Natural killer cell treated with Interleukin-12 subunit alpha and Interleukin-12 subunit beta and Interleukin-15 and Interleukin-18, amount 100 ng/mL, for 72 hours (primary cell): ENCODE measurements around the gene ARHGEF16. TPM values are rescaled to one million over a fixed set of nuclear protein-coding genes. Genes with fewer than 3 reads are reported as not detected.

Source experiments
- ATAC-seq, 2 donors: fragments of 150-1000 bp; cut with Tn5 transposase in 1 of 2; sonication (Bioruptor Pico), chemical (Tn5 transposase) in 1 of 2; 2 replicates each; pipeline ENCODE4 v1.10.0; 2021
- DNase-seq: peaks from one replicate; pipeline ENCODE4 v3.0.0; 2022; ENCODE audit warnings: low spot score
- H3K27ac Mint-ChIP-seq, 2 donors: 1 replicate in 1 of 2; 2 replicates in 1 of 2; pipeline ENCODE4 v1.8.0; 2022; ENCODE audit warnings: mixed read lengths in 2 of 2, mild to moderate bottlenecking in 1 of 2, moderate library complexity in 1 of 2
- H3K27me3 Mint-ChIP-seq, 2 donors: 1 replicate in 1 of 2; 2 replicates in 1 of 2; pipeline ENCODE4 v1.8.0; 2022; ENCODE audit warnings: mixed read lengths in 2 of 2
- H3K36me3 Mint-ChIP-seq: one replicate; pipeline ENCODE4 v1.8.0; 2022; ENCODE audit warnings: mixed read lengths
- H3K4me1 Mint-ChIP-seq, 2 donors: 1 replicate in 1 of 2; 2 replicates in 1 of 2; pipeline ENCODE4 v1.8.0; 2022; ENCODE audit warnings: low read depth in 2 of 2, mixed read lengths in 2 of 2, mild to moderate bottlenecking in 1 of 2
- H3K4me3 Mint-ChIP-seq: one replicate; pipeline ENCODE4 v1.8.0; 2022; ENCODE audit warnings: mixed read lengths
- H3K9me3 Mint-ChIP-seq: 2 replicates; pipeline ENCODE4 v1.8.0; 2022; ENCODE audit warnings: mixed read lengths
- total RNA-seq, 2 donors: library from RNA; stranded (reverse); gene quantifications; one replicate each; pipeline ENCODE4 v1.2.3, GENCODE V29; 2022

ARHGEF16 gene
- total RNA-seq, 2 donors from 2014 or later, result not detected

GRCh38 chr1:3415260-3416090 lies 39.0 kb upstream of the ARHGEF16 start:
- Mint-ChIP-seq H3K27ac (no peak overlapping the region), H3K4me1 (no peaks in the 10 kb centered on the region), H3K36me3 (no peaks in the 10 kb centered on the region), H3K9me3 (no peaks in the 10 kb centered on the region), H3K27me3 (peaks cover 0 to 2% of the 10 kb centered on the region in 2 donors), H3K4me3 (no peak overlapping the region)
- ATAC-seq (no peak), DNase-seq (no peak)

DNA sequence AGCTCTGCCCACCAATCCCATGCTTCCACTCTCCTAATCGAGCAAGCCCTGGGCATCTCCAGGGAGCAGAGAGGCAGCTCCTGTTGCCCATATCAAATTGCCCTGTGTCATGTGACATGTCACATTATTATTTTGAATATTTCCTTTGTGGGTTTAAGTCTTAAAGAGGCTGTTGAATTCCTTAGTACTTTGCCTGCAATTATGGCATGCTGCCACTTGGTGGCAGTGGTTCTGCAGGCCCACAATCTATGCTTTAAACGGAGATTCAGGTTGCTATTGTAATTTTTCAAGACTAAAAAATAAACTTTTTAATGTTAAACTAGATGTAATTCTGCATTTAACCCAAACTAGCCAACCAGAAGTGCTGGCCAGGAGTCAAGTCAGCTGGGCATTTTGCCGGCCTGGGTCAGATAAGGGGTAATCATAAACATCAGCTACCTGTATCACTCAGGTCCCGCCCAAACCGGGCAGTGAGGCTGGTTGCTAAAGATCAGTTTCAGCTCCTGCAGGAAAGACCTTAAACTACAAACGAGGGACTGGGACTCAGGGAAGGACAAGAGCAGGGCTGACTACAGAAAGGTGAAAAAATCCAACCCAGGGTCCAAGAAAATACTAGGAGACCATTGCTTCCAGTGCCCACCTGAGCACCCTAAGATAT lies 37.3 kb upstream of the ARHGEF16 start:
- ATAC-seq, result no peak
- peaks cover 0 to 5% of the 10 kb centered on the region in 2 donors for H3K4me1 Mint-ChIP-seq
- no peaks in the 10 kb centered on the region for H3K9me3 Mint-ChIP-seq
- DNase-seq, result no peak
- no peak overlapping the region for H3K27ac Mint-ChIP-seq
- H3K27me3 Mint-ChIP-seq, result peaks cover 11% of the 10 kb centered on the region in 2 donors
- no peak overlapping the region for H3K4me3 Mint-ChIP-seq
- no peaks in the 10 kb centered on the region for H3K36me3 Mint-ChIP-seq

DNA sequence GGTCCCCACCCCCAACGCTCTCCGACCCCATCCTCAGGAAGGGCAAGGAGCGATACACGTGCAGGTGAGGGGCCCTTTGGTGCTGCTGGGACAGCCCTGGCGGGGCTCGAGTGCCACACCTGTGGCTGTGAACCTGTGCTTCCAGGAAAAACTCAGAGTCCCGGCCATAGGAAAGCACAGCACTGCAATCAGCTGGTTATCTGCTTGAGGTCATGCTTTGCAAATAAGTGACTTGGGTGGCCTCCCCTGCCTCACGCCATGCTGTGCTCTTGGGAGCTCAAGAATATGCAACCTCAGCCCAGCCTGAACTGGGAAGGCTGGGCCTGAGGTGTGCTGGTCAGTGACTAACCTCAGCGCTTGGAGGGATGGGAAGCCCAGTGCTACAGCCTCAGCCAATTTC lies 36.5 kb upstream of the ARHGEF16 start:
- no peak for DNase-seq
- Mint-ChIP-seq H3K36me3 (no peaks in the 10 kb centered on the region), H3K27me3 (peaks cover 11 to 12% of the 10 kb centered on the region in 2 donors), H3K4me3 (no peak overlapping the region), H3K4me1 (peaks cover 0 to 5% of the 10 kb centered on the region in 2 donors), H3K9me3 (no peaks in the 10 kb centered on the region), H3K27ac (no peak overlapping the region)
- no peak for ATAC-seq

- peaks cover 11 to 12% of the 10 kb centered on the region in 2 donors for H3K27me3 Mint-ChIP-seq
- H3K9me3 Mint-ChIP-seq, result no peaks in the 10 kb centered on the region
- no peak for DNase-seq
- ATAC-seq, result no peak
- H3K4me3 Mint-ChIP-seq, result no peak overlapping the region
- no peak overlapping the region for H3K27ac Mint-ChIP-seq
- H3K36me3 Mint-ChIP-seq, result no peaks in the 10 kb centered on the region
- H3K4me1 Mint-ChIP-seq, result peaks cover 0 to 5% of the 10 kb centered on the region in 2 donors
Measured at GRCh38 chr1:3418600-3418999, 35.9 kb upstream of the ARHGEF16 start.

GRCh38 chr1:3419415-3420204 lies 34.9 kb upstream of the ARHGEF16 start:
- no peak for ATAC-seq
- Mint-ChIP-seq H3K27ac (no peak overlapping the region), H3K36me3 (no peaks in the 10 kb centered on the region), H3K9me3 (no peaks in the 10 kb centered on the region), H3K4me3 (no peak overlapping the region), H3K4me1 (peaks cover 0 to 5% of the 10 kb centered on the region in 2 donors), H3K27me3 (peaks cover 12 to 14% of the 10 kb centered on the region in 2 donors)
- no peak for DNase-seq

- Mint-ChIP-seq H3K4me1 (peaks cover 0 to 5% of the 10 kb centered on the region in 2 donors), H3K9me3 (no peaks in the 10 kb centered on the region), H3K4me3 (no peak overlapping the region), H3K27me3 (peaks cover 12 to 14% of the 10 kb centered on the region in 2 donors), H3K36me3 (no peaks in the 10 kb centered on the region), H3K27ac (no peak overlapping the region)
- ATAC-seq (no peak), DNase-seq (no peak)
Measured at GRCh38 chr1:3420218-3420951, 34.1 kb upstream of the ARHGEF16 start.

GRCh38 chr1:3422638-3423037 lies 31.8 kb upstream of the ARHGEF16 start:
- ATAC-seq (no peak), DNase-seq (no peak)
- H3K4me3 Mint-ChIP-seq, result no peak overlapping the region
- H3K36me3 Mint-ChIP-seq, result no peaks in the 10 kb centered on the region
- no peak overlapping the region for H3K27ac Mint-ChIP-seq
- no peaks in the 10 kb centered on the region for H3K9me3 Mint-ChIP-seq
- H3K4me1 Mint-ChIP-seq, result peaks cover 0 to 5% of the 10 kb centered on the region in 2 donors
- H3K27me3 Mint-ChIP-seq, result peaks cover 12 to 14% of the 10 kb centered on the region in 2 donors

DNA sequence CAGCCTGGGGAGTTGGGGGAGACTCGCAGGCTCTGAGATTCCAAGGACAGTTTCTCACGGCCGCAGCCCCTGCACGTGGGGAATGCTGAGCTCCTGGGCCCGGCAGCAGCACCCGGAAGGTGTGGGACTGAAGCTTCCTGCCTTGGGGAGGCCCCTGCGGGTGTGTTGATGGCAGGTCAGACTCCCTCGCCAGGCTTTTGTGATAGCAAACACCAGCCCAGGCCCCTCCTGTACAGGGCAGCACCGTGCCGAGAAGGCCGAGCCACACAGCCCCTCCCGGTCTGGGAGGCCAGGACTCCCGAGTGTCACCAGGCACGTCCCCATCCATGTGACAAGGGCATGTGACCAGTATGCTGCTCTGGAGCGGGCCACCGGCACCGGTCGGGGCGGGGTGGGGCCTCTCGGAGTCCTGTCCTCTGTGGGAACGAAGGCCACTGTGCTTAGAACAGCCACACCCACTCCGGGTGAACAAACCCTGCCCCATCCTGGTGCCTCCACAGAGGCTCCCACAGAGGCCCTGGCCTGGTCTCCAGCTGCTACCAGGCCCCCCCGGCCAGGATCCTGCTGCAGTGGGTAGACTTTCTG lies 31.1 kb upstream of the ARHGEF16 start:
- DNase-seq (no peak), ATAC-seq (no peak)
- Mint-ChIP-seq H3K27ac (no peak overlapping the region), H3K4me3 (no peak overlapping the region), H3K36me3 (no peaks in the 10 kb centered on the region), H3K4me1 (peaks cover 0 to 5% of the 10 kb centered on the region in 2 donors), H3K27me3 (peaks cover 12 to 14% of the 10 kb centered on the region in 2 donors), H3K9me3 (no peaks in the 10 kb centered on the region)

DNA sequence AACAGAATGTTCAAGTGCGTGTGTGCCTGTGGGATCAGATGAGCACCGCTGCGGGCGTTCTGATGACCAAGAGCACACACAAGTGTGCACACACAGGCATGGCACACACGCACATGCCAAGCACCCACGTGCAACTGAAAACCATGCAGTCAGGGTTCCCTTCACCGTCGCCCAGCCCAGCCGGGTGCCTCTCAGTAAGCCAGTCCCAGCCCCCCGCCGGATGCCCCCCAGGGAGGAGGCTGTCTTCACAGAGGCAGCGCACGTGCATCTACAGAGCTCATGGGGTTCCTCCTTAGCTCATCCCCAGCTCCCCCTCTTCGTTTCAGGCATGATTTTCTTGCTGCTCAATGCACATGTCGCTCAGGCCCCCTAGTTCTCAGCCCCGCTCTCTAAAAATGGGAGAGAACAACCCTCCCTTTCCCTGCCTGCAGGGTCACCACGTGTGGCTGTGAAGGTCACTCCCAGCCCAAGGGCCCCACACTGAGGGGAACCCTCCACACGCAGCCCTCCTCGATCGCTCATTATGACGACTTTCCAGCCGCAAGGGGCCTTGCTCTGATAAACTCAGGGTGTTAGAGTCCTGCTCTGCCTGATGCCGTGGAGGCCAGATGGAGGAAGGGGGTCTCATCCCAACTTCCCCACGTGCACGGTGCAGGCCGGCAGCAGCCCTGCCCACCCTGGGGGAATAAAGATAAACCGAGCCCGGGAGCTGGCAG lies 30.4 kb upstream of the ARHGEF16 start:
- no peaks in the 10 kb centered on the region for H3K36me3 Mint-ChIP-seq
- no peaks in the 10 kb centered on the region for H3K9me3 Mint-ChIP-seq
- no peak overlapping the region for H3K27ac Mint-ChIP-seq
- ATAC-seq, result no peak
- H3K4me1 Mint-ChIP-seq, result peaks cover 0 to 5% of the 10 kb centered on the region in 2 donors
- DNase-seq, result no peak
- no peak overlapping the region for H3K4me3 Mint-ChIP-seq
- peaks cover 12 to 14% of the 10 kb centered on the region in 2 donors for H3K27me3 Mint-ChIP-seq

DNA sequence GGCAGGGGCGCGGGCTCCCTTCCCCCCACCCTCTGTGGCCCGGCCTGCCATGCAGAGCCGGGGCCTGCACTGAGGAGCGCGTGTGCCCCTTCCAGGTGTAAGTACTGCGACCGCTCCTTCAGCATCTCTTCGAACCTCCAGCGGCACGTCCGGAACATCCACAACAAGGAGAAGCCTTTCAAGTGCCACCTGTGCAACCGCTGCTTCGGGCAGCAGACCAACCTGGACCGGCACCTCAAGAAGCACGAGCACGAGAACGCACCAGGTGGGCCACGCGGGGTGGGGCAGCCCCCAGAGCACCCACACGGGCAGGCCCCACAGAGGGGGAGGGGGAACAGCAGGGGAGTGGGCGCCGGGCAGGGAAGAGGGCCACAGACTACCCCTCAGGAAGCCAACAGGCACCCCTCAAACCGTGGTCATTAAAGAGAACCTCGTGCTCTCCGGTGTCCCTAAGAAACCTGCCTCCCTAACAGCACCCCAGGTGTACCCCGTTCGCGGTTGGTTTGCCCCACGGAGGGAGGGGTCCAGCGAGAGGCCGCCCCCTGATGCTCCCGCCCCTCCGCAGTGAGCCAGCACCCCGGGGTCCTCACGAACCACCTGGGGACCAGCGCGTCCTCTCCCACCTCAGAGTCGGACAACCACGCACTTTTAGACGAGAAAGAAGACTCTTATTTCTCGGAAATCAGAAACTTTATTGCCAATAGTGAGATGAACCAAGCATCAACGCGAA lies 28.8 kb upstream of the ARHGEF16 start:
- H3K27ac Mint-ChIP-seq, result no peak overlapping the region
- H3K36me3 Mint-ChIP-seq, result no peaks in the 10 kb centered on the region
- no peak overlapping the region for H3K4me3 Mint-ChIP-seq
- no peaks in the 10 kb centered on the region for H3K9me3 Mint-ChIP-seq
- DNase-seq (no peak), ATAC-seq (no peak)
- peaks cover 0 to 5% of the 10 kb centered on the region in 2 donors for H3K4me1 Mint-ChIP-seq
- H3K27me3 Mint-ChIP-seq, result peaks cover 12% of the 10 kb centered on the region in 2 donors

- Mint-ChIP-seq H3K36me3 (no peaks in the 10 kb centered on the region), H3K27ac (no peak overlapping the region), H3K9me3 (no peaks in the 10 kb centered on the region), H3K27me3 (peaks cover 3 to 4% of the 10 kb centered on the region in 2 donors), H3K4me3 (no peak overlapping the region), H3K4me1 (no peaks in the 10 kb centered on the region)
- ATAC-seq (no peak), DNase-seq (no peak)
Measured at GRCh38 chr1:3426956-3427535, 27.4 kb upstream of the ARHGEF16 start.
